Caki2 (cell line): ENCODE results near the gene GAB1. TPM values are rescaled to one million over a fixed set of nuclear protein-coding genes. Genes with fewer than 3 reads are reported as not detected.

Experiments
- DNase-seq: peaks from one replicate; pipeline ENCODE4 v3.0.0-alpha.2; 2015; ENCODE audit warnings: low read depth
- in situ Hi-C: cut with HindIII; loops from 2 replicates; pipeline ENCODE4 v1.10.0; 2016; ENCODE audit warnings: low sequenced_read_pairs, low pct_unique_long_range_greater_than_20kb, mixed read lengths
- total RNA-seq: library from RNA; depleted of rRNA; stranded (reverse); fragments of >200 nt; shearing (Covaris generic); gene quantifications from 2 replicates; pipeline ENCODE4 v1.2.3, GENCODE V29; 2014; ENCODE audit warnings: low replicate concordance; rRNA removed

The GAB1 gene
- total RNA-seq, 1 experiment from 2014 or later: 17.5 TPM

- DNase-seq: no peak
- in situ Hi-C loops: no loop called here
Measured at GRCh38 chr4:143498021-143498420, 161.3 kb downstream of the GAB1 start.

- in situ Hi-C loops: no loop called here
- no peak for DNase-seq
Measured at GRCh38 chr4:143502231-143502630, 165.6 kb downstream of the GAB1 start.

GRCh38 chr4:143506031-143506430, 169.4 kb downstream of the GAB1 start:
- DNase-seq: no peak
- in situ Hi-C loops: no loop called here

- in situ Hi-C loops: no loop called here
- no peak for DNase-seq
Measured at GRCh38 chr4:143511906-143512305, 175.2 kb downstream of the GAB1 start.

- in situ Hi-C loops: no loop called here
- no peak for DNase-seq
Measured at GRCh38 chr4:143512978-143513313, 176.3 kb downstream of the GAB1 start.

- in situ Hi-C loops: no loop called here
- peak; percentile 99 for DNase-seq
Measured at GRCh38 chr4:143513314-143514168, 176.9 kb downstream of the GAB1 start, which contains the start of gene SMARCA5. Gene SMARCA5, plus strand, starts transcription at chr4:143513702. Its CDS starts 223 bp downstream, at chr4:143513925.

- in situ Hi-C loops: no loop called here
- DNase-seq: no peak
Measured at GRCh38 chr4:143514169-143514495, 177.5 kb downstream of the GAB1 start.

- peak; percentile 48 for DNase-seq
- in situ Hi-C loops: no loop called here
Measured at GRCh38 chr4:143514497-143514896, 177.8 kb downstream of the GAB1 start.

GRCh38 chr4:143514901-143515300, 178.2 kb downstream of the GAB1 start:
- in situ Hi-C loops: no loop called here
- DNase-seq: no peak

- in situ Hi-C loops: no loop called here
- no peak for DNase-seq
Measured at GRCh38 chr4:143515905-143516304, 179.2 kb downstream of the GAB1 start.

- in situ Hi-C loops: no loop called here
- DNase-seq: no peak
Measured at GRCh38 chr4:143517764-143518163, 181.1 kb downstream of the GAB1 start.

Other genes with a start within 250 kb of the GAB1 start
- gene USP38, start 152.0 kb upstream of the GAB1 start, total RNA-seq: 6.8 and 10.2 TPM in 2 replicates
- 22.8 and 31.8 TPM in 2 replicates for gene SMARCA5, start 176.8 kb downstream of the GAB1 start, total RNA-seq